GM19455 (cell line): ENCODE results near the gene PSMA6.
"Not testable (repeated sequence)": the region's sequence is repeated elsewhere in the genome, so short reads cannot be mapped to it uniquely, and the experiment has no call there.

Source experiments
- ATAC-seq: cut with Tn5 transposase; IDR thresholded peaks from one replicate; pipeline ENCODE4 v1.9.1; 2021; ENCODE audit not compliant: unreplicated experiment

PSMA6 gene

GRCh38 chr14:35342489-35343010 is 50.4 kb downstream of the PSMA6 start:
- ATAC-seq, result no peak

GRCh38 chr14:35343702-35344101 is 51.5 kb downstream of the PSMA6 start:
- no peak for ATAC-seq

GRCh38 chr14:35344107-35344807 is 52.1 kb downstream of the PSMA6 start:
- ATAC-seq, result no peak

GRCh38 chr14:35346738-35347322 is 54.6 kb downstream of the PSMA6 start:
- no peak for ATAC-seq

- ATAC-seq, result no peak
Observed at GRCh38 chr14:35347323-35348043, 55.3 kb downstream of the PSMA6 start.

GRCh38 chr14:35348044-35348380 is 55.8 kb downstream of the PSMA6 start:
- not testable (repeated sequence) for ATAC-seq

GRCh38 chr14:35349496-35350365 is 57.5 kb downstream of the PSMA6 start:
- ATAC-seq, result no peak

- ATAC-seq, result no peak
Observed at GRCh38 chr14:35351497-35351896, 59.3 kb downstream of the PSMA6 start.

- ATAC-seq, result no peak
Observed at GRCh38 chr14:35351897-35352273, 59.7 kb downstream of the PSMA6 start.

- no peak for ATAC-seq
Observed at GRCh38 chr14:35352274-35353233, 60.4 kb downstream of the PSMA6 start.

GRCh38 chr14:35353409-35354172 is 61.4 kb downstream of the PSMA6 start:
- ATAC-seq, result no peak

- ATAC-seq, result not testable (repeated sequence)
Observed at GRCh38 chr14:35355235-35355634, 63.1 kb downstream of the PSMA6 start.

- ATAC-seq, result no peak
Observed at GRCh38 chr14:35355981-35356841, 64.0 kb downstream of the PSMA6 start.

GRCh38 chr14:35359655-35360054 is 67.5 kb downstream of the PSMA6 start:
- ATAC-seq, result not testable (repeated sequence)

GRCh38 chr14:35361141-35361480 is 68.9 kb downstream of the PSMA6 start:
- no peak for ATAC-seq

- ATAC-seq, result no peak
Observed at GRCh38 chr14:35362450-35362849, 70.3 kb downstream of the PSMA6 start.

GRCh38 chr14:35362911-35363374 is 70.8 kb downstream of the PSMA6 start:
- ATAC-seq, result no peak
